ENCODE results near the gene MRPS18C.
"Not testable (repeated sequence)": the region's sequence is repeated elsewhere in the genome, so short reads cannot be mapped to it uniquely, and the experiment has no call there.

MRPS18C gene

GRCh38 chr4:83496085-83496917, 40.4 kb downstream of the MRPS18C start:
- in situ Hi-C loops (cut with MboI; ENCODE audit: low sequenced_read_pairs), result not testable (repeated sequence)

GRCh38 chr4:83498187-83498586, 42.3 kb downstream of the MRPS18C start:
- in situ Hi-C loops (cut with MboI; ENCODE audit: low sequenced_read_pairs), result no loop called here

- in situ Hi-C loops (cut with MboI; ENCODE audit: low sequenced_read_pairs), result not testable (repeated sequence)
Observed at GRCh38 chr4:83501671-83502070, 45.8 kb downstream of the MRPS18C start.

DNA sequence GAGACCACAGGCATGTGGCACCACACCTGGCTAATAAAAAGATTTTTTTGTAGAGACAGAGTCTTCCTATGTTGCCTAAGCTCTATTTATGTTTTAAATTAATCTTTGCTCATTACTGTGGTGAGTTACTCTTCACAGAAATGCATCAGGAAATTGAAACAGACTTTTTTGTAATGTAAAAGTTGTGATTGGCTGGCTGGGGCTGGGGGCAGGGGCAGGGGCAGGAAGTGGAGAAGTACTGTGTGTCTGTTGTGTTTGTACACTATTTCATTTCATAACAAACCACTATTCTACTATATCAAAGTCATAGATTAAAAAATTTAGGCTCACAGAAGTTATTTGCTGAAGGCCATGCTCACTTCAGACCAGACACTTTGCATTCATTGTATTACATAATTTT, 48.1 kb downstream of the MRPS18C start:
- in situ Hi-C loops (cut with MboI; ENCODE audit: low sequenced_read_pairs), result no loop called here

GRCh38 chr4:83504503-83504902, 48.6 kb downstream of the MRPS18C start:
- in situ Hi-C loops (cut with MboI; ENCODE audit: low sequenced_read_pairs), result no loop called here

GRCh38 chr4:83504996-83505395, 49.1 kb downstream of the MRPS18C start:
- in situ Hi-C loops (cut with MboI; ENCODE audit: low sequenced_read_pairs), result no loop called here

DNA sequence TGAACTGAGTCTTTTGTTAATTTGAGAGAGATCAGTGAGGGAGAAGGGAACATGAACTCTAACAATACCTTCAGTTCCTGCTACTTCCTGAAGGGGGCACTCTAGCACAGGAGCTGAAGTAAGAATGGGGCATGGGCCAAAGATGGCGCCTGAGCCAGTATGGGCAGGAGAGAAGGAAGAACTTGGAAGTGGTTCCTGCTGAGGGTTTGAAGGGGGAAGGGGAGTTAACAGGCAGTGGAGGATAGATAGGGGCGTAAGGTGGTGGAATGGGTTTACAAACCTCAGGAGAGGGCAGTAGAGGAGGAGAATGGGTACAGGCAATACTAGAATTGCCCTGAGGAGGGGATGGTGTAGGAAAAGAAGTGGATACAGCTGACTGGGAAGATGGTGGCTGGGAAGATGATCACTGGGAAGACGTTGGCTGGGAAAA, 53.3 kb downstream of the MRPS18C start:
- in situ Hi-C loops (cut with MboI; ENCODE audit: low sequenced_read_pairs), result not testable (repeated sequence)

DNA sequence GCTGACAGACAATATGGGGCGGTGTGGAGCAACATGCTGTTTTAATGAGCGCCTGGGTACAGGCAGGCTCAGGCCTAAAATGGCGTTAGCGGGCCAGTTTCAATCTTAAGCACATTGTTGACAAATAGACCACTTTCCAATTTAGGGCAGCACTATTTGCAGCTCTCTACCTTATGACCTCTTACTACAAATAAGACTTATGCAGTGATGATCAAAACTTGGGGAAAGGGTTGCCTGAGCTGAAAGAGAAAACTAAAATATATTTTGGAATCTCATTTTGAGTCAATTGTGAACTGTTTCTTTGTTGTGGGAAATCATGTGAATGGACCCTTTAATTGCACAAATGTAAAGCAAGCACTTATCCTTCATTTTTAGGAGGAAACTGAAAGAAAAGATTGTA, 54.6 kb downstream of the MRPS18C start:
- in situ Hi-C loops (cut with MboI; ENCODE audit: low sequenced_read_pairs), result no loop called here

All from hTERT RPE-1 (cell line).